Neural progenitor cell (in vitro differentiated cells): ENCODE results near the gene ALDH5A1. TPM values are rescaled to one million over a fixed set of nuclear protein-coding genes. Genes with fewer than 3 reads are reported as not detected.

Source experiments
- DNase-seq: peaks from one replicate; pipeline ENCODE4 v3.0.0-alpha.2; 2016; ENCODE audit warnings: low spot score
- H2AFZ ChIP-seq: fragments of 200-600 bp; sonication (generic); replicated peaks from 2 replicates; pipeline ENCODE4 v1.6.1; 2016; ENCODE audit warnings: antibody characterized with exemption
- H3F3A ChIP-seq: fragments of 200-600 bp; sonication (generic); 2 replicates; pipeline ENCODE4 v1.6.1; 2016; ENCODE audit warnings: antibody characterized with exemption, low read depth
- H3K27ac ChIP-seq: fragments of 200-600 bp; sonication (generic); 2 replicates; pipeline ENCODE4 v1.5.1; 2016; ENCODE audit warnings: mild to moderate bottlenecking
- H3K27me3 ChIP-seq: fragments of 200-600 bp; sonication (generic); 2 replicates; pipeline ENCODE4 v1.6.1; 2016; ENCODE audit warnings: mild to moderate bottlenecking, moderate library complexity
- H3K36me3 ChIP-seq: fragments of 200-600 bp; sonication (generic); 2 replicates; pipeline ENCODE4 v1.5.1; 2016
- H3K4me1 ChIP-seq: fragments of 200-600 bp; sonication (generic); 2 replicates; pipeline ENCODE4 v1.6.1; 2016; ENCODE audit warnings: mixed run types
- H3K4me2 ChIP-seq: fragments of 200-600 bp; sonication (generic); 2 replicates; pipeline ENCODE4 v1.6.1; 2016
- H3K4me3 ChIP-seq: fragments of 200-600 bp; sonication (generic); 2 replicates; pipeline ENCODE4 v1.5.1; 2016
- H3K79me2 ChIP-seq: fragments of 200-600 bp; sonication (generic); 2 replicates; pipeline ENCODE4 v1.6.1; 2016; ENCODE audit warnings: low read depth
- H3K9ac ChIP-seq: fragments of 200-600 bp; sonication (generic); 2 replicates; pipeline ENCODE4 v1.6.1; 2016
- H3K9me3 ChIP-seq: fragments of 200-600 bp; sonication (generic); 2 replicates; pipeline ENCODE4 v1.5.1; 2016; ENCODE audit warnings: low read depth
- H4K20me1 ChIP-seq: fragments of 200-600 bp; sonication (generic); 2 replicates; pipeline ENCODE4 v1.6.1; 2016; ENCODE audit warnings: low read depth
- H3K27ac Mint-ChIP-seq: 3 replicates; pipeline ENCODE4 v1.8.0; 2021; ENCODE audit warnings: mixed read lengths
- H3K27me3 Mint-ChIP-seq: 2 replicates; pipeline ENCODE4 v1.8.0; 2022; ENCODE audit warnings: low read depth, mild to moderate bottlenecking, inconsistent platforms, moderate library complexity, mixed read lengths; ENCODE audit not compliant: insufficient read depth
- H3K36me3 Mint-ChIP-seq: 3 replicates; pipeline ENCODE4 v1.8.0; 2021; ENCODE audit warnings: mixed read lengths
- H3K4me1 Mint-ChIP-seq: 3 replicates; pipeline ENCODE4 v1.8.0; 2021; ENCODE audit warnings: mixed read lengths
- H3K4me3 Mint-ChIP-seq: 3 replicates; pipeline ENCODE4 v1.8.0; 2021; ENCODE audit warnings: mild to moderate bottlenecking, moderate library complexity, mixed read lengths
- H3K9me3 Mint-ChIP-seq: 3 replicates; pipeline ENCODE4 v1.8.0; 2020; ENCODE audit warnings: mixed read lengths
- EZH2 ChIP-seq: fragments of 200-600 bp; sonication (generic); IDR thresholded peaks from 2 replicates; pipeline ENCODE4 v1.6.1; 2017; ENCODE audit warnings: antibody characterized with exemption, mild to moderate bottlenecking, moderate library complexity
- EZH2phosphoT487 ChIP-seq: fragments of 200-600 bp; sonication (generic); IDR thresholded peaks from 2 replicates; pipeline ENCODE4 v1.6.1; 2017; ENCODE audit warnings: antibody characterized with exemption
- total RNA-seq: library from RNA; depleted of rRNA; stranded (reverse); fragments of >200 nt; gene quantifications from 2 replicates; pipeline ENCODE4 v1.2.3, GENCODE V29; 2015; ENCODE audit warnings: low replicate concordance
- TF ChIP-seq, protein P1 (sequence below): fragments of 200-600 bp; sonication (generic); IDR thresholded peaks from 2 replicates; pipeline ENCODE4 v1.5.1; 2017; ENCODE audit warnings: antibody characterized with exemption, mild to moderate bottlenecking

ALDH5A1 gene
- total RNA-seq, 1 donor from 2014 or later = 10.8 TPM

DNA sequence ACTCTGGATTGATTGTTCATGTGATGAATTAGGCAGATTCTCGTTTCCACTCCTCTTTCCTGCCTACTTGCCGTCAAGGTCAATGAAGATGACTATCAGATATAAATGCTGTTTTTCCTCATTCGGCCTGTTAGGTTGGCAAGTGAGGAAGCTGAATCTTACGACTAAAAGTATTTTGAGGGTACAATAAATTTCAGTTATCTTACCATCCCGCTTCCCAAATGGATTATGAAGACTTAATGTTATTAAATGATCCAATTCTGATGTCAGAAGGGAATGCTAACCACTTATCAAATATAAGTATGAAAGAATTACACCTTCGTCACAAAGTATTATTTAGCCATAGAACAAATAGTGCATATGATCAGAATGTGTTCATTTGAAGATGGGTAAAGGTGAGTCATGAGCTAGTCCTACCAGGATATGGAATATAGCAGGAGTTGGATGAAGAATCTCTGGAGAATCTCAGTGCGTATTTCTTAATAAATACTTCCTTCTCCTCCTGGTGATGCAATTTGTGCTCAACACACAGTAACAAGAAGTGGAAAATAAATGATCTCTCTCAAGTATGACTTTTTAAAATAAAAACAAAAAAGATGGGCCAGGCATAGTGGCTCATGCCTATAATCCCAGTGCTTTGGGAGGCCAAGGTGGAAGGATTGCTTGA, 10.0 kb upstream of the ALDH5A1 start:
- peaks cover under 1% of the 10 kb centered on the region for H3K4me1 Mint-ChIP-seq
- H3K9ac ChIP-seq = no peak overlapping the region

DNA sequence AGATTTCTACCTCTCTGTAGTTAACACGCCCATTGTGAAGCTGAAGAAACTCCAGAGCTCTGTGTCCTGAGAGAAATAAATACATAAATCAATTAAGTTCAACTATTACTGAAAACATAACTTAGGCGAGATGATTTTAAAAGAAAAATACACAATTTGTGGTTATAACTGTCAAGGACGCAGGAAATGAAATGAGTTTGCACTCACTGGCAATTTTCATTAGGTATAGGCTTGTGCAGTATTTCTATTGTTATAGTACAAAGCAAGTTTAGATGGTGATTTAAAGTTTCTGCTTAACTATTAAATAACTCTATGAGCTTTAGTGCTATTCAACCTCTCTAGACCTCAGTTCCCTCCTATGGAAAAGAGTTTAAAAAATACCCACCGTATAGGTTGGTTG, 8.7 kb upstream of the ALDH5A1 start:
- H3K79me2 ChIP-seq = no peaks in the 10 kb centered on the region
- TF ChIP-seq EZH2 = no peak
- TF ChIP-seq EZH2phosphoT487 = no peak
- TF ChIP-seq, protein P1, sequence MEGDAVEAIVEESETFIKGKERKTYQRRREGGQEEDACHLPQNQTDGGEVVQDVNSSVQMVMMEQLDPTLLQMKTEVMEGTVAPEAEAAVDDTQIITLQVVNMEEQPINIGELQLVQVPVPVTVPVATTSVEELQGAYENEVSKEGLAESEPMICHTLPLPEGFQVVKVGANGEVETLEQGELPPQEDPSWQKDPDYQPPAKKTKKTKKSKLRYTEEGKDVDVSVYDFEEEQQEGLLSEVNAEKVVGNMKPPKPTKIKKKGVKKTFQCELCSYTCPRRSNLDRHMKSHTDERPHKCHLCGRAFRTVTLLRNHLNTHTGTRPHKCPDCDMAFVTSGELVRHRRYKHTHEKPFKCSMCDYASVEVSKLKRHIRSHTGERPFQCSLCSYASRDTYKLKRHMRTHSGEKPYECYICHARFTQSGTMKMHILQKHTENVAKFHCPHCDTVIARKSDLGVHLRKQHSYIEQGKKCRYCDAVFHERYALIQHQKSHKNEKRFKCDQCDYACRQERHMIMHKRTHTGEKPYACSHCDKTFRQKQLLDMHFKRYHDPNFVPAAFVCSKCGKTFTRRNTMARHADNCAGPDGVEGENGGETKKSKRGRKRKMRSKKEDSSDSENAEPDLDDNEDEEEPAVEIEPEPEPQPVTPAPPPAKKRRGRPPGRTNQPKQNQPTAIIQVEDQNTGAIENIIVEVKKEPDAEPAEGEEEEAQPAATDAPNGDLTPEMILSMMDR = no peak
- H3K4me3 Mint-ChIP-seq = no peak overlapping the region
- no peaks in the 10 kb centered on the region for H3K9me3 ChIP-seq
- no peaks in the 10 kb centered on the region for H3K9me3 Mint-ChIP-seq
- no peaks in the 10 kb centered on the region for H3K27me3 ChIP-seq
- H2AFZ ChIP-seq = no peak overlapping the region
- H3K36me3 ChIP-seq = no peaks in the 10 kb centered on the region
- no peak for DNase-seq
- H3K36me3 Mint-ChIP-seq = no peaks in the 10 kb centered on the region
- H4K20me1 ChIP-seq = no peaks in the 10 kb centered on the region
- H3K27me3 Mint-ChIP-seq = peaks cover 6% of the 10 kb centered on the region
- H3F3A ChIP-seq = no peaks in the 10 kb centered on the region
- no peaks in the 10 kb centered on the region for H3K4me1 ChIP-seq
- no peak overlapping the region for H3K4me3 ChIP-seq
- no peak overlapping the region for H3K9ac ChIP-seq
- H3K27ac Mint-ChIP-seq = no peak overlapping the region
- peaks cover 5% of the 10 kb centered on the region for H3K4me1 Mint-ChIP-seq
- H3K27ac ChIP-seq = no peak overlapping the region
- H3K4me2 ChIP-seq = no peak overlapping the region

More for the DNA sequence above, 10.0 kb upstream of the ALDH5A1 start:
- Mint-ChIP-seq H3K27me3 (peaks cover 6% of the 10 kb centered on the region), H3K9me3 (no peaks in the 10 kb centered on the region), H3K4me3 (no peak overlapping the region), H3K27ac (no peak overlapping the region), H3K36me3 (no peaks in the 10 kb centered on the region)
- Histone ChIP-seq H3F3A (no peaks in the 10 kb centered on the region), H3K4me3 (no peak overlapping the region), H2AFZ (no peak overlapping the region), H3K79me2 (no peaks in the 10 kb centered on the region), H3K4me1 (no peaks in the 10 kb centered on the region), H3K36me3 (no peaks in the 10 kb centered on the region), H3K4me2 (no peak overlapping the region), H3K27ac (no peak overlapping the region), H3K27me3 (no peaks in the 10 kb centered on the region), H3K9me3 (no peaks in the 10 kb centered on the region), H4K20me1 (no peaks in the 10 kb centered on the region)
- TF ChIP-seq EZH2phosphoT487 (no peak), EZH2 (no peak)
- TF ChIP-seq, protein P1 = no peak
- no peak for DNase-seq

DNA sequence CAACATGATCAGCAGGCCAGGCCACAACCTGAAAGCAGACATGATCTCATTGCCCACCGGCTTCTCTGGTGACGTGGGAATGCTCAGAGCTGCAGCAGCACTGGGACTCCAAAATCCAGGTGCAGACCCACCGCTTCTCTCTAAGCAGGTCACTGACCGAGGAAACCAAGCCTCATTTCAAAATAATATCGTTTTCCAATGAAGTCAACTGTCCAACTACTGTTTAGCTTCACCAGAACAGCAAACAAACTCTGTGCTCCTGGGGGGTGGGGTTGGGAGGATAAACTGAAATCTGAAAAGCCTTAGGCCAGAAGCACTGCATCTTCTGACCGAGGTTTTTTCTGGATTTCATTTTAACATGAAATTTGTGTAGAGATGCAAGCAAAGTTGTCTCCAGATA, 5.3 kb upstream of the ALDH5A1 start, which contains the start of gene GPLD1:
TSS of gene GPLD1 (minus strand) at position 109 of the 400 bp plus-strand sequence. CDS start at position 42, 67 bp downstream.
- Mint-ChIP-seq H3K4me1 (peaks cover 11% of the 10 kb centered on the region), H3K4me3 (no peak within 1 kb of the TSS), H3K9me3 (no peaks in the 10 kb centered on the region), H3K27me3 (peaks cover 2% of the 10 kb centered on the region), H3K36me3 (no peaks in the 10 kb centered on the region), H3K27ac (peak within 1 kb of the TSS; percentile 19)
- Histone ChIP-seq H3K79me2 (no peaks in the 10 kb centered on the region), H2AFZ (no peak within 1 kb of the TSS), H3K36me3 (no peaks in the 10 kb centered on the region), H3K9ac (no peak within 1 kb of the TSS), H3K4me1 (no peaks in the 10 kb centered on the region), H3K27ac (no peak within 1 kb of the TSS), H3K9me3 (no peaks in the 10 kb centered on the region), H3K4me3 (no peak within 1 kb of the TSS), H3K27me3 (peaks cover 14% of the 10 kb centered on the region), H4K20me1 (peaks cover 4% of the 10 kb centered on the region), H3K4me2 (no peak within 1 kb of the TSS), H3F3A (peaks cover 19% of the 10 kb centered on the region)
- TF ChIP-seq, protein P1 = no peak
- no peak for TF ChIP-seq EZH2phosphoT487
- TF ChIP-seq EZH2 = no peak
- no peak for DNase-seq
